Stomach smooth muscle (tissue), 2 donors: Measurements from ENCODE around the gene MYO3B.
"Not testable (repeated sequence)": the region's sequence is repeated elsewhere in the genome, so short reads cannot be mapped to it uniquely, and the experiment has no call there.

Source experiments
- H3K27ac ChIP-seq: one replicate; pipeline ENCODE4 v1.7.0; 2013; ENCODE audit warnings: mild to moderate bottlenecking, low read length, inconsistent platforms
- H3K27me3 ChIP-seq, 2 donors: one replicate each; pipeline ENCODE4 v1.7.0; 2013; ENCODE audit warnings: low read length in 2 of 2; ENCODE audit not compliant: insufficient read depth in 2 of 2, control insufficient read depth in 1 of 2
- H3K36me3 ChIP-seq, 2 donors: one replicate each; pipeline ENCODE4 v1.7.0; 2013; ENCODE audit warnings: low read length in 2 of 2; ENCODE audit not compliant: control insufficient read depth in 2 of 2, insufficient read depth in 2 of 2
- H3K4me1 ChIP-seq: one replicate; pipeline ENCODE4 v1.7.0; 2013; ENCODE audit warnings: low read length; ENCODE audit not compliant: control insufficient read depth, insufficient read depth
- H3K4me3 ChIP-seq, 2 donors: one replicate each; pipeline ENCODE4 v1.7.0; 2013; ENCODE audit warnings: low read length in 2 of 2
- H3K9ac ChIP-seq, 2 donors: one replicate each; pipeline ENCODE4 v1.7.0; 2013; ENCODE audit warnings: low read length in 2 of 2, mild to moderate bottlenecking in 1 of 2
- H3K9me3 ChIP-seq, 2 donors: one replicate each; pipeline ENCODE4 v1.7.0; 2013; ENCODE audit warnings: low read length in 2 of 2; ENCODE audit not compliant: control insufficient read depth in 2 of 2
- donor health status: healthy.
- donor health status: Pancreatic carcinoma.

The MYO3B gene

GRCh38 chr2:170260188-170260587 lies 82.2 kb downstream of the MYO3B start:
- Histone ChIP-seq H3K27me3 (no peaks in the 10 kb centered on the region), H3K9ac (no peak overlapping the region), H3K9me3 (peaks cover 4% of the 10 kb centered on the region in 2 donors), H3K27ac (no peak overlapping the region), H3K4me1 (no peaks in the 10 kb centered on the region), H3K4me3 (no peak overlapping the region), H3K36me3 (no peaks in the 10 kb centered on the region)

- peaks cover 4% of the 10 kb centered on the region in 2 donors for H3K9me3 ChIP-seq
- no peak overlapping the region for H3K9ac ChIP-seq
- no peaks in the 10 kb centered on the region for H3K4me1 ChIP-seq
- H3K27ac ChIP-seq = no peak overlapping the region
- H3K36me3 ChIP-seq = no peaks in the 10 kb centered on the region
- no peaks in the 10 kb centered on the region for H3K27me3 ChIP-seq
- H3K4me3 ChIP-seq = no peak overlapping the region
Measured at GRCh38 chr2:170261566-170261965, 83.6 kb downstream of the MYO3B start.

GRCh38 chr2:170262343-170262742 lies 84.4 kb downstream of the MYO3B start:
- Histone ChIP-seq H3K27me3 (no peaks in the 10 kb centered on the region), H3K4me3 (no peak overlapping the region), H3K9me3 (peaks cover 4% of the 10 kb centered on the region in 2 donors), H3K36me3 (no peaks in the 10 kb centered on the region), H3K4me1 (no peaks in the 10 kb centered on the region), H3K27ac (no peak overlapping the region), H3K9ac (no peak overlapping the region)

- Histone ChIP-seq H3K9me3 (peaks cover 4% of the 10 kb centered on the region in 2 donors), H3K4me3 (no peak overlapping the region), H3K27me3 (no peaks in the 10 kb centered on the region), H3K36me3 (no peaks in the 10 kb centered on the region), H3K27ac (no peak overlapping the region), H3K9ac (no peak overlapping the region), H3K4me1 (no peaks in the 10 kb centered on the region)
Measured at GRCh38 chr2:170262806-170263205, 84.9 kb downstream of the MYO3B start.

GRCh38 chr2:170263728-170264521 lies 86.0 kb downstream of the MYO3B start:
- not testable (repeated sequence) for H3K4me1 ChIP-seq, H3K4me3 ChIP-seq, H3K36me3 ChIP-seq, H3K27ac ChIP-seq, H3K9ac ChIP-seq, H3K27me3 ChIP-seq, H3K9me3 ChIP-seq

GRCh38 chr2:170264522-170264860 lies 86.5 kb downstream of the MYO3B start:
- no peak overlapping the region for H3K4me3 ChIP-seq
- no peaks in the 10 kb centered on the region for H3K36me3 ChIP-seq
- H3K27ac ChIP-seq = no peak overlapping the region
- H3K27me3 ChIP-seq = no peaks in the 10 kb centered on the region
- no peaks in the 10 kb centered on the region for H3K4me1 ChIP-seq
- no peak overlapping the region for H3K9ac ChIP-seq
- peaks cover 4% of the 10 kb centered on the region in 2 donors for H3K9me3 ChIP-seq

GRCh38 chr2:170264865-170265264 lies 86.9 kb downstream of the MYO3B start:
- Histone ChIP-seq H3K36me3 (no peaks in the 10 kb centered on the region), H3K4me3 (no peak overlapping the region), H3K9me3 (peaks cover 4% of the 10 kb centered on the region in 2 donors), H3K27ac (no peak overlapping the region), H3K9ac (no peak overlapping the region), H3K27me3 (no peaks in the 10 kb centered on the region), H3K4me1 (no peaks in the 10 kb centered on the region)

- Histone ChIP-seq H3K9me3 (peaks cover 1 to 4% of the 10 kb centered on the region in 2 donors), H3K27ac (no peak overlapping the region), H3K4me3 (no peak overlapping the region), H3K27me3 (no peaks in the 10 kb centered on the region), H3K4me1 (no peaks in the 10 kb centered on the region), H3K36me3 (no peaks in the 10 kb centered on the region), H3K9ac (no peak overlapping the region)
Measured at GRCh38 chr2:170265321-170265720, 87.4 kb downstream of the MYO3B start.

- Histone ChIP-seq H3K4me1 (no peaks in the 10 kb centered on the region), H3K9me3 (peaks cover 0 to 2% of the 10 kb centered on the region in 2 donors), H3K4me3 (no peak overlapping the region), H3K27ac (no peak overlapping the region), H3K36me3 (no peaks in the 10 kb centered on the region), H3K9ac (no peak overlapping the region), H3K27me3 (no peaks in the 10 kb centered on the region)
Measured at GRCh38 chr2:170266358-170266757, 88.4 kb downstream of the MYO3B start.

- Histone ChIP-seq H3K4me1 (no peaks in the 10 kb centered on the region), H3K9ac (no peak overlapping the region), H3K4me3 (no peak overlapping the region), H3K36me3 (no peaks in the 10 kb centered on the region), H3K27me3 (no peaks in the 10 kb centered on the region), H3K9me3 (no peaks in the 10 kb centered on the region), H3K27ac (no peak overlapping the region)
Measured at GRCh38 chr2:170267071-170267470, 89.1 kb downstream of the MYO3B start.

- Histone ChIP-seq H3K4me1 (no peaks in the 10 kb centered on the region), H3K27ac (no peak overlapping the region), H3K27me3 (no peaks in the 10 kb centered on the region), H3K9me3 (no peaks in the 10 kb centered on the region), H3K9ac (no peak overlapping the region), H3K36me3 (no peaks in the 10 kb centered on the region), H3K4me3 (no peak overlapping the region)
Measured at GRCh38 chr2:170270278-170270864, 92.4 kb downstream of the MYO3B start.
